H9 (cell line): Measurements from ENCODE around the gene ACSS2. TPM values are rescaled to one million over a fixed set of nuclear protein-coding genes. Genes with fewer than 3 reads are reported as not detected.

Experiments used
- DNase-seq: peaks from one replicate; pipeline ENCODE4 v3.0.0-alpha.2; 2017
- H2AFZ ChIP-seq: one replicate; pipeline ENCODE4 v1.6.1; 2013; ENCODE audit warnings: mild to moderate bottlenecking, low read length, control low read depth, moderate library complexity
- H2AK5ac ChIP-seq: 2 replicates; pipeline ENCODE4 v1.6.1; 2013; ENCODE audit warnings: low read length, control low read depth, mixed read lengths; ENCODE audit not compliant: insufficient read length
- H2BK120ac ChIP-seq: one replicate; pipeline ENCODE4 v1.6.1; 2013; ENCODE audit warnings: low read depth, mild to moderate bottlenecking, low read length, control low read depth, inconsistent platforms; ENCODE audit not compliant: poor library complexity, severe bottlenecking
- H2BK12ac ChIP-seq: 2 replicates; pipeline ENCODE4 v1.6.1; 2013; ENCODE audit warnings: low read length, control low read depth, mixed read lengths, low read depth; ENCODE audit not compliant: insufficient read length
- H2BK15ac ChIP-seq: 2 replicates; pipeline ENCODE4 v1.6.1; 2013; ENCODE audit warnings: low read depth, low read length, control low read depth
- H2BK20ac ChIP-seq: one replicate; pipeline ENCODE4 v1.6.1; 2013; ENCODE audit warnings: low read depth, mild to moderate bottlenecking, low read length, control low read depth, inconsistent platforms; ENCODE audit not compliant: poor library complexity, severe bottlenecking
- H2BK5ac ChIP-seq: 2 replicates; pipeline ENCODE4 v1.6.1; 2013; ENCODE audit warnings: low read length, control low read depth, mixed read lengths; ENCODE audit not compliant: insufficient read length
- H3K14ac ChIP-seq: 2 replicates; pipeline ENCODE4 v1.6.1; 2013; ENCODE audit warnings: low read length, control low read depth; ENCODE audit not compliant: insufficient read depth
- H3K18ac ChIP-seq: 2 replicates; pipeline ENCODE4 v1.6.1; 2013; ENCODE audit warnings: low read depth, mild to moderate bottlenecking, mixed read lengths, low read length, control low read depth; ENCODE audit not compliant: insufficient read length
- H3K23ac ChIP-seq: 2 replicates; pipeline ENCODE4 v1.6.1; 2013; ENCODE audit warnings: low read length, control low read depth, mixed read lengths, low read depth; ENCODE audit not compliant: insufficient read length
- H3K23me2 ChIP-seq: 2 replicates; pipeline ENCODE4 v1.6.1; 2013; ENCODE audit warnings: low read depth, mild to moderate bottlenecking, mixed read lengths, low read length, control low read depth; ENCODE audit not compliant: insufficient read length, poor library complexity, severe bottlenecking
- H3K27ac ChIP-seq: 2 replicates; pipeline ENCODE4 v1.5.1; 2013; ENCODE audit warnings: low read length, control low read depth, mixed read lengths, low read depth; ENCODE audit not compliant: insufficient read length
- H3K27me3 ChIP-seq: 2 replicates; pipeline ENCODE4 v1.6.1; 2013; ENCODE audit warnings: low read length, control low read depth, inconsistent platforms; ENCODE audit not compliant: insufficient read depth
- H3K4ac ChIP-seq: 2 replicates; pipeline ENCODE4 v1.6.1; 2013; ENCODE audit warnings: low read depth, mild to moderate bottlenecking, control low read depth, inconsistent platforms, low read length, moderate library complexity
- H3K4me1 ChIP-seq: 2 replicates; pipeline ENCODE4 v1.6.1; 2013; ENCODE audit warnings: low read length, control low read depth, inconsistent platforms; ENCODE audit not compliant: insufficient read depth
- H3K4me2 ChIP-seq: 2 replicates; pipeline ENCODE4 v1.6.1; 2013; ENCODE audit warnings: low read length, control low read depth, mixed read lengths; ENCODE audit not compliant: insufficient read length, insufficient read depth
- H3K56ac ChIP-seq: 2 replicates; pipeline ENCODE4 v1.6.1; 2013; ENCODE audit warnings: low read depth, mild to moderate bottlenecking, mixed read lengths, low read length, control low read depth; ENCODE audit not compliant: insufficient read length
- H3K79me1 ChIP-seq: 2 replicates; pipeline ENCODE4 v1.6.1; 2013; ENCODE audit warnings: low read depth, mild to moderate bottlenecking, moderate library complexity, low read length, control low read depth, inconsistent platforms; ENCODE audit not compliant: insufficient read depth, poor library complexity, severe bottlenecking
- H3K79me2 ChIP-seq: 2 replicates; pipeline ENCODE4 v1.6.1; 2013; ENCODE audit warnings: low read length, control low read depth, inconsistent platforms; ENCODE audit not compliant: insufficient read depth
- H3K9ac ChIP-seq: 2 replicates; pipeline ENCODE4 v1.6.1; 2013; ENCODE audit warnings: low read length, control low read depth, mixed read lengths; ENCODE audit not compliant: insufficient read length; ENCODE audit errors: extremely low read depth
- H3K9me3 ChIP-seq: one replicate; pipeline ENCODE4 v1.6.1; 2013; ENCODE audit warnings: low read depth, low read length, inconsistent platforms; ENCODE audit not compliant: control insufficient read depth
- H3T11ph ChIP-seq: one replicate; pipeline ENCODE4 v1.6.1; 2013; ENCODE audit warnings: mild to moderate bottlenecking, low read length, control low read depth, inconsistent platforms
- H4K20me1 ChIP-seq: one replicate; pipeline ENCODE4 v1.6.1; 2013; ENCODE audit not compliant: control insufficient read depth, insufficient read length, insufficient read depth
- H4K5ac ChIP-seq: 2 replicates; pipeline ENCODE4 v1.6.1; 2013; ENCODE audit warnings: low read depth, mild to moderate bottlenecking, mixed read lengths, low read length, control low read depth; ENCODE audit not compliant: insufficient read length
- H4K8ac ChIP-seq: replicated peaks from 2 replicates; pipeline ENCODE4 v1.6.1; 2013; ENCODE audit warnings: low read length, control low read depth, mixed read lengths, low read depth; ENCODE audit not compliant: insufficient read length
- H4K91ac ChIP-seq: 2 replicates; pipeline ENCODE4 v1.6.1; 2013; ENCODE audit warnings: low read depth, mild to moderate bottlenecking, moderate library complexity, mixed read lengths, low read length, control low read depth; ENCODE audit not compliant: insufficient read length
- H3K27ac Mint-ChIP-seq, 3 experiments: 2 replicates in 2 of 3; 3 replicates in 1 of 3; pipeline ENCODE4 v1.8.0; 2020 to 2021; ENCODE audit warnings: mixed read lengths in 3 of 3, mild to moderate bottlenecking in 1 of 3, moderate library complexity in 1 of 3
- H3K27me3 Mint-ChIP-seq: 2 replicates; pipeline ENCODE4 v1.8.0; 2021; ENCODE audit warnings: low read depth, mild to moderate bottlenecking, moderate library complexity, mixed read lengths
- H3K36me3 Mint-ChIP-seq, 3 experiments: 2 replicates in 2 of 3; 3 replicates in 1 of 3; pipeline ENCODE4 v1.8.0; 2020 to 2021; ENCODE audit warnings: low read depth in 3 of 3, mixed read lengths in 3 of 3; ENCODE audit not compliant: insufficient read depth in 1 of 3
- H3K4me1 Mint-ChIP-seq, 2 experiments: 2 replicates each; pipeline ENCODE4 v1.8.0; 2020; ENCODE audit warnings: mixed read lengths in 2 of 2
- H3K4me3 Mint-ChIP-seq, 2 experiments: 2 replicates in 1 of 2; 3 replicates in 1 of 2; pipeline ENCODE4 v1.8.0; 2020 to 2021; ENCODE audit warnings: mild to moderate bottlenecking in 2 of 2, mixed read lengths in 2 of 2, moderate library complexity in 1 of 2
- H3K9me3 Mint-ChIP-seq, 2 experiments: 2 replicates in 1 of 2; 3 replicates in 1 of 2; pipeline ENCODE4 v1.8.0; 2020; ENCODE audit warnings: mild to moderate bottlenecking in 2 of 2, mixed read lengths in 2 of 2, moderate library complexity in 1 of 2
- WGBS: extraction: QIAGEN DNeasy Blood & Tissue Kit; methylation state at CpG from one replicate; pipeline ENCODE4 v1.1.7; 2013; ENCODE audit warnings: missing lambda C conversion rate, low lambda C conversion rate, mixed read lengths; ENCODE audit not compliant: insufficient read length; ENCODE audit errors: extremely low coverage; 5-methylcytosine and 5-hydroxymethylcytosine counted together
- total RNA-seq: library from RNA; stranded (reverse); gene quantifications from 2 replicates; pipeline ENCODE4 v1.2.1, GENCODE V29; 2021
- TF ChIP-seq, protein P1 (sequence below): fragments of 200-600 bp; sonication (generic); conservative IDR thresholded peaks from 3 replicates; pipeline ENCODE4 v1.8.0; 2021; ENCODE audit warnings: antibody characterized with exemption, mild to moderate bottlenecking

Gene ACSS2
- total RNA-seq, 1 experiment from 2014 or later, result 15.4 TPM

DNA sequence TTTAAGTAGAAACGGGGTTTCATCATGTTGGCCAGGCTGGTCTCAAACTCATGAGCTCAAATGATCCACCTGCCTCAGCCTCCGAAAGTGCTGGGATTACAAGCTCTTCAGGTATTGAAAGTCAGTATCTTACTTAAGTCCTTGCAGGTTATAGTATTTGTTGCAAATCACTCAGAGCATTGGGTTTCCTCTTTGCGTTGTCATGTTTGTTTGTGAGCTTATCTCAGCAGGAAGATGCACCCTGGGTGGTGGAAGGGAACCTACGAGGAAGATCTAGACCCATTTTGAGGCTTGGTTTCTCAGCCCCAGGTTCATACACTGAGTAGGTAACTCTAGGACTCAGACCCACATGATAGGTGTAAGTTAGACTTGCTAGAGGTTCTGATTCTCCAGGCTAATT, 97.8 kb downstream of the ACSS2 start:
- no peak overlapping the region for H2BK5ac ChIP-seq
- H4K8ac ChIP-seq, result no peak overlapping the region
- no peak overlapping the region for H2BK15ac ChIP-seq
- H3K27ac Mint-ChIP-seq, result no peak overlapping the region
- H3K4me2 ChIP-seq, result no peak overlapping the region
- no peaks in the 10 kb centered on the region for H3K79me2 ChIP-seq
- TF ChIP-seq, protein P1, sequence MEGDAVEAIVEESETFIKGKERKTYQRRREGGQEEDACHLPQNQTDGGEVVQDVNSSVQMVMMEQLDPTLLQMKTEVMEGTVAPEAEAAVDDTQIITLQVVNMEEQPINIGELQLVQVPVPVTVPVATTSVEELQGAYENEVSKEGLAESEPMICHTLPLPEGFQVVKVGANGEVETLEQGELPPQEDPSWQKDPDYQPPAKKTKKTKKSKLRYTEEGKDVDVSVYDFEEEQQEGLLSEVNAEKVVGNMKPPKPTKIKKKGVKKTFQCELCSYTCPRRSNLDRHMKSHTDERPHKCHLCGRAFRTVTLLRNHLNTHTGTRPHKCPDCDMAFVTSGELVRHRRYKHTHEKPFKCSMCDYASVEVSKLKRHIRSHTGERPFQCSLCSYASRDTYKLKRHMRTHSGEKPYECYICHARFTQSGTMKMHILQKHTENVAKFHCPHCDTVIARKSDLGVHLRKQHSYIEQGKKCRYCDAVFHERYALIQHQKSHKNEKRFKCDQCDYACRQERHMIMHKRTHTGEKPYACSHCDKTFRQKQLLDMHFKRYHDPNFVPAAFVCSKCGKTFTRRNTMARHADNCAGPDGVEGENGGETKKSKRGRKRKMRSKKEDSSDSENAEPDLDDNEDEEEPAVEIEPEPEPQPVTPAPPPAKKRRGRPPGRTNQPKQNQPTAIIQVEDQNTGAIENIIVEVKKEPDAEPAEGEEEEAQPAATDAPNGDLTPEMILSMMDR, result no peak
- no peak overlapping the region for H2BK120ac ChIP-seq
- no peaks in the 10 kb centered on the region for H3K36me3 Mint-ChIP-seq
- H3K56ac ChIP-seq, result no peak overlapping the region
- no peaks in the 10 kb centered on the region for H3K27me3 ChIP-seq
- peaks cover 5% of the 10 kb centered on the region; the same call in 1 of the 2 replicates for H3K4me1 ChIP-seq
- H3K23ac ChIP-seq, result no peak overlapping the region
- H3K27ac ChIP-seq, result no peak overlapping the region
- no peak overlapping the region for H3K4ac ChIP-seq
- peaks cover 25 to 27% of the 10 kb centered on the region in 2 experiments for H3K4me1 Mint-ChIP-seq
- no peak for DNase-seq
- peaks cover 66% of the 10 kb centered on the region for H3K27me3 Mint-ChIP-seq
- no peak overlapping the region for H2BK20ac ChIP-seq
- H4K5ac ChIP-seq, result no peak overlapping the region
- no peaks in the 10 kb centered on the region for H3K23me2 ChIP-seq
- H2AFZ ChIP-seq, result no peak overlapping the region
- no peak overlapping the region for H3K14ac ChIP-seq
- no peak overlapping the region for H4K91ac ChIP-seq
- no peaks in the 10 kb centered on the region for H3K9me3 ChIP-seq
- peaks cover 0 to 2% of the 10 kb centered on the region in 2 experiments; a peak in 1 of 5 replicates for H3K9me3 Mint-ChIP-seq
- no peak overlapping the region for H3K18ac ChIP-seq
- H3K9ac ChIP-seq, result no peak overlapping the region
- no peak overlapping the region for H2AK5ac ChIP-seq
- H2BK12ac ChIP-seq, result no peak overlapping the region
- no CpG with 5 or more reads among the region's 4 CpGs for WGBS
- no peak overlapping the region for H3T11ph ChIP-seq
- no peak overlapping the region for H3K4me3 Mint-ChIP-seq
- H4K20me1 ChIP-seq, result no peaks in the 10 kb centered on the region
- no peaks in the 10 kb centered on the region for H3K79me1 ChIP-seq
